NCI-H1417 treated with DMSO at 0.1 percent for 48 hours (cell line): ENCODE data around the gene SLC66A1.

Experiments
- DNase-seq: peaks from one replicate; lab custom pipeline; 2025; lab: John Stamatoyannopoulos, UW

SLC66A1 gene

GRCh38 chr1:19361611-19362147, 49.6 kb downstream of the SLC66A1 start:
- no peak for DNase-seq

DNA sequence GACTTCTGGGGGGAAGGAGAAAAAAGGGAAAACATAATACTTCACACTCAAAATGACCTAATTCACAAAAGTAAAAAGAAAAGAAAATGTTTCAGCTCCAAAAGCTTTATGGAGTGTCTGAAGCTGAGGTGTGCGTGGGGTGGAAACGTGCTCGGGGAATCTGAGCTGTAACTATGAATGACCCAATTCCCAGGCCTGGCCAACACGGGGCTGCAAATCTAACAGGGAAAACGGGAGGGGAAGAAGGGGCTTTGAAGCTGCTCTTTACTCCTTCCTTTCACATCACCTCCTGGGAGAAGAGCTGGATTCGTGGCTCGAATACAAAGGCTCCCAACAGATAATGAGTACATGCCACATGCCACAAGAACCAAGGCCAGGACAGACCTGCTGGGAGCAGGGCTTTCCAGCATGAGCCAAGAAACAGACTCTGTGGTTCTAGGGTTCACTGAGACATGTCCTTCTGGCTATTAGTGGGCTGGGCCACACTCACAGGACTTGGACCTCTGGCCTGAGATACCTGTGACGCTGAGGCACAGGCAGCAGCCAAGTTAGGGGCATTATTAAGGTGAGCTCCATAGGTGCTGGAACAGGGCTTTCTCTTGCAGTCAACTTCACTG, 51.5 kb downstream of the SLC66A1 start:
- no peak for DNase-seq

DNA sequence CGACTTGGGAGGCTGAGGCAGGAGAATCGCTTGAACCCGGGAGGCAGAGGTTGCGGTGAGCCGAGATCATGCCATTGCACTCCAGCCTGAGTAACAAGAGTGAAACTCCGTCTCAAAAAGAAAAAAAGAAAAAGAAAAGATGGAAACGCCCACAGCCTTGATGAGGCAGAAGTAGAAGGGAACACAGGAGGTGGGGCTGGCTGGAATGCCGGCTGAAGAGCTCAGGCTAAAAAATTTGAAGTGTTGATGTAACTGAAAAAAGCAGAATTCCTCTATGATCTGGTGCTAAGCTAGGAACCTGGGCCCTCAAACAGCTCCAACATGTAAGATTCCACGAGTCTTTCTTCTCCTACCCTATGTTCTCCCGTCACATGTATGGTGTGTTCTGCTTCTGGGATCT, 53.6 kb downstream of the SLC66A1 start:
- DNase-seq: no peak

- DNase-seq: no peak
Measured at GRCh38 chr1:19366599-19367536, 54.7 kb downstream of the SLC66A1 start.

DNA sequence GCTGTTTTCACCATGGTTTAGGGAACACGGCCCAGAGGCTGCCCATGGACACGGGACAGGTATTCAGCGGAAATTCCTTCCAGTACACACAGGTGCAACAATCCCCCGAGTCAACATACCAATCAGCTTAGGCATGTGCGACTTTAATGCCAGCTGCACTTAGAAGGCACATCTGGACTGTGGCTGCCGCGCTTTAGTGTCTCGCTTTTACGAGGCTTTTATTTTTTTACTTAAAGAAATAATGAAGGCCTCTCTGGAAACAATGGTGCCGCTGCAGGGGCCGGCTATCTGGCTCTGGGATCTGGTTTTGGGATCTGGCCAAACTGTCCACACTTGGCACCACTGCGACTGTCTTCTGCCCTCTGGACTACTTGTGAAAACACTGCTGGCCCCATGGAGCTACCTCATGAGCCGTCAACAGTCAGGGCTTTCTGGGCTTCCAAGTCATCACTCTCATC, 55.5 kb downstream of the SLC66A1 start:
- no peak for DNase-seq

- DNase-seq: no peak
Measured at GRCh38 chr1:19368050-19368449, 55.9 kb downstream of the SLC66A1 start.

DNA sequence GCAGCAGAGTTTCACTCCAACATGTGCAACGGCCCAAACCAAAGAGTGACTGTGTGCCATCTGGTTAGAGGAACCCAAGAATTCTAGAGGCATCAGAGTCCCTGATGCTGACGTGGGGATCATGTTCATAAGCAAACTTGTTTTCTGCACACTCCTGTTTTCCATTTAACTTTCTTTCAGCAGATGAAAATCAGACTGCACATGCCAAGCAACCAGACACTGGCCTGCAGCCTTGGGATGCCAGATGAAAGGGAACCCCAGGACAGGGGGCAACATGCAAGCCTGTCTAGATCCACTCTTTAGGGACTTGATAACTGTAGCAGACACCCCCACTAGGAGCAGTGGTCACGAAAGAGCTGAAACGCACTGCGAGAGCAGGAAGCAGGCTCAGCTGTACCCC, 56.8 kb downstream of the SLC66A1 start:
- DNase-seq: no peak

- no peak for DNase-seq
Measured at GRCh38 chr1:19369396-19370090, 57.4 kb downstream of the SLC66A1 start.

DNA sequence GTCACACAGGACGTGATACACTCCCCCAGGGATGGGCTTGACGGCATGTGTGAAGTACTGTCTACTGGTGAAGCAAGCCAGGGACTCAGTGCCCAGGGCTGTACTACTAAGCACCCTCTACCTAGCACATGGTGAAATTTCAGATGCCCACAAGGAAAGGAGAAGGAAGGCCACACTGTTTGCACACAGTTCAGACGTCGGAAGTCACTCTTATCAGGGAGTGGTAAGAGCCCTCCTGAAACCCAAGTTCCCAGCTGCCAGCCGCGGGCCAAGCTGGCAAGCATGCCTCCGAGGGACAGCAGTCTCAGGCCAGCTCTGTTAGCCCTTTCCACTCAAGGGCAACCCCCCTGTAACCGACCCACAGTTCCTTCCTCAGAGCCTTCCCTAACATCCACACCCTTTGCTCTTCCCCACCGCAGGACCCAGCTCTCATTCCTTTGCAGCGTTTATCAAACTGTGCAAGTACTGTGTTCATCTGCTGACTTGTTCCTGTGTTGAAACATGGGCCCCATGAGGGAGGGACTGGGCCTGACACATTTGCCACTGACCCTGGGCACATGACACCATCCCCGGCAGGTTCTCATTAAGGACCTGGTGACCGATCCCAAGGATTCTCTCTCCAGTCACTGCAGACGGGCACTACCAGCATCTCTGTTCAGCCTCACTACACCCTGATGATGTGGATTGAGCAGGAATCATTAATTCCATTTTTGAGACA, 58.5 kb downstream of the SLC66A1 start:
- DNase-seq: no peak

- no peak for DNase-seq
Measured at GRCh38 chr1:19371226-19372135, 59.4 kb downstream of the SLC66A1 start.

GRCh38 chr1:19372136-19372514, 60.0 kb downstream of the SLC66A1 start:
- no peak for DNase-seq

GRCh38 chr1:19372602-19373001, 60.5 kb downstream of the SLC66A1 start:
- no peak for DNase-seq

DNA sequence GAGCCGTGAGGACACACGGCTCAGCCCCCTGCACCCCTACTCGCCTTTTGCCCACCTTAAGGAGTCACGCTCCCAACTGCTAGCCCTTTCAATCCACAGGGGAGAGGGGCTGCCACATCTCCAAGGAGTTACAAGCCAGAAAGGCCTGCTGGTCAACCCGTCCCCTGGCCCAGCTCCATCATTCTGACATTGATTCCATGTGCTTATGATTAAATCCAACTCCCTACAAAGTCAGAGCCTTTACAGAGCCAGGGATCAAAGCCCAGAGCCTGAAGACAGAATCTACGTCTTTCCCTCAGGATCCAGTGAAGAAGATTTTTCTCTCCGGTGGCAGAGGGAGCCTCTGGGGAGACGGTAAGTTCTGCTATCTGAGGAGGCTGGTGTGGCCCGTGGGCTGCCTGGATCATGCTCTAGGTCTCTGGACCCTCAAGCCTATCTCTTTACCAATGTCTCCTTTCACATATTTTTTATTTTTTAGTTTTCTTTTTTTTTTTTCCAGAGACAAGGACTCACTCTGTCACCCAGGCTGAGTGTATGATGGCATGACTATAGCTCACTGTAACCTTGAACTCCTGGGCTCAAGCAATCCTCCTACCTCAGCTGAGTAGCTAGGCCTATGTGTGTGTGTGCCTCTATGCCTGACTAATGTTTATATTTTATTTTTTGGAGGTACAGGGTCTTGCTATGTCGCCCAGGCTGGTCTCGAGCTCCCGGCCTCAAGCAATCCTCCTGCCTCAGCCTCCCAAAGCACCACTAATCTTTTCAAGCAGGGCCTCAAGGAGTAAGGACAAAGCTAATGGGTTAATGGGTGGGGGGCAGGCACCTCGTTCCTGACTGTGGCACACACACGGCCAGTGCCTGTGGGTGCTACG, 61.3 kb downstream of the SLC66A1 start:
- DNase-seq: no peak

DNA sequence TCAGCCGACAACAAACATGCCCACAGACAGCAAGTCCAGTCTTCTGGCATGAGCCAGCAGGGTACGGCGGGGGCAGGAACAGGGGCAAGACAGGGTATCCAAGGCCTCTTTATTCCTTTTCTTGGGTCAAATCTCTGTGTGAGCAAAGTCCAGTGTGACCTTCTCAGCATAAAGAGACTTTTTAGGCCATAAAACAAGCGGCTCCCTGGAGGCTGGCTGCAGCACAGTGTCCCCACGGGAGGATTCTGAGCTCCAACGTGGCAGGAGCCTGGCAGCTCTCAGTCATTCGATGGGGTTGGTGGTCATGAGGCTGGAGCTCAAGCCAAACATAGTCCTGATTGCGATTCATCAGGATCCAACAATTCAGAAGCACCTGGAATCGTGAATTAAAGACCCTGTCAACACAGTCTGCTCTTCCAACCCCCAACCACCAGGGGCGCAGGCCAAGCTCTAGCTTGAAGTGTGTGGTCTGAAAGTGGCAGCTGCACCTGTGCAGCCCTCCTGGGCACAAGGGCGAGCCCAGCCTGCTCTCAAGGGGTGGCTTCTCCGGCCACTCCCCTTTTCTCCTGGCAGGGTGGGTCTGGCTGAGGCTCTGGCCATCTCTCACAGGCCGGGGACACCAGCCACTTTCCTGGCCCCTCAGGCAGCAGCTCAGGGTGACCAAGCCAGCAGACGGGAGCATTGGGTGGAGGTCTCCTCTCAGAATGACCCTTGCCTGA, 62.1 kb downstream of the SLC66A1 start:
- DNase-seq: no peak

- no peak for DNase-seq
Measured at GRCh38 chr1:19374926-19375325, 62.8 kb downstream of the SLC66A1 start.

- no peak for DNase-seq
Measured at GRCh38 chr1:19375631-19376400, 63.7 kb downstream of the SLC66A1 start.

GRCh38 chr1:19376428-19377372, 64.6 kb downstream of the SLC66A1 start:
- DNase-seq: no peak
